ENCODE data around the gene CHCHD6.

DNA sequence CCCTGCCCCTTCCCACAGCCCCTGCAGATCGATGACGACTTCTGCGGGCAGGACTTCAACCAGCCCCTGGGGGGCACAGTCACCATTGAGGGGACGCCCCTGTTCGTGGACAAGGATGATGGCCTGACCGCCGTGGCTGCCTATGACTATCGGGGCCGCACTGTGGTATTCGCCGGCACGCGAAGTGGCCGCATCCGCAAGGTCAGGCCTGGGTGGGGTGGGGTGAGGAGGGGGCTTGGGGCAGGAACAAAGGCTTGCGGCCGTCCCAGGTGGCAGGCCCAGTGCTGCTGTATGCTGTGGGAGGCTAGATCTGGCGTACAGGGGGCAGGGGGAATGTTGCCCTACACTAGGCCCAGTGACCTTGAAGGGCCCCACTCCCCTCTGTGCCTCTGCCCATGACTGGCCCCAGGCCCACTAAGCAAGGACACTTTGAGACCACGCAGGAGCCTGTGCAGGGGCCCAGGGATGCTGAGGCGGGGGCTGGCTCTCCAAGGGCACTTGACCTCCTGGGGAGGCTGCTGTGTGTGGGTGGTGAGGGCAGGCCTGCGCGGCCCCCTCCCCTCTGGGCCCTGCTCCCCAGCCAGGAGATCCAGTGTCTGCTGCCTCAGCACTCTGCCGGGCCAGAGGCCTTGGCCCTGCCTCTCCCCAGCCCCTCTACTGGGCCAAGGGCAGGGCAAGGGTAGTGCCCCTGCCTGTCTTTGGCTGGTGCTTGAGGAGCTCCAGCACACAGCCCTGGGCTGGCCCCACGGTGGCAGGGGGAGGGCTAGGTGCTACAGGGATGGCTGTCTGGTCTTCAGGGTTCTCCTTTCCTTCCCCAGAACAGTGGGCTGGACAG, 287.5 kb downstream of the CHCHD6 start:
- TF ChIP-seq, protein P1, sequence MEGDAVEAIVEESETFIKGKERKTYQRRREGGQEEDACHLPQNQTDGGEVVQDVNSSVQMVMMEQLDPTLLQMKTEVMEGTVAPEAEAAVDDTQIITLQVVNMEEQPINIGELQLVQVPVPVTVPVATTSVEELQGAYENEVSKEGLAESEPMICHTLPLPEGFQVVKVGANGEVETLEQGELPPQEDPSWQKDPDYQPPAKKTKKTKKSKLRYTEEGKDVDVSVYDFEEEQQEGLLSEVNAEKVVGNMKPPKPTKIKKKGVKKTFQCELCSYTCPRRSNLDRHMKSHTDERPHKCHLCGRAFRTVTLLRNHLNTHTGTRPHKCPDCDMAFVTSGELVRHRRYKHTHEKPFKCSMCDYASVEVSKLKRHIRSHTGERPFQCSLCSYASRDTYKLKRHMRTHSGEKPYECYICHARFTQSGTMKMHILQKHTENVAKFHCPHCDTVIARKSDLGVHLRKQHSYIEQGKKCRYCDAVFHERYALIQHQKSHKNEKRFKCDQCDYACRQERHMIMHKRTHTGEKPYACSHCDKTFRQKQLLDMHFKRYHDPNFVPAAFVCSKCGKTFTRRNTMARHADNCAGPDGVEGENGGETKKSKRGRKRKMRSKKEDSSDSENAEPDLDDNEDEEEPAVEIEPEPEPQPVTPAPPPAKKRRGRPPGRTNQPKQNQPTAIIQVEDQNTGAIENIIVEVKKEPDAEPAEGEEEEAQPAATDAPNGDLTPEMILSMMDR (IDR thresholded peaks at IDR 0.05): no peak
- no peak for TF ChIP-seq POLR2A (IDR thresholded peaks at IDR 0.05)

All from adrenal gland (tissue), 5 donors.